MM.1S (cell line): ENCODE data around the gene CNEP1R1.

Experiments
- EZH2 ChIP-seq: fragments of 300-600 bp; sonication (generic); optimal IDR thresholded peaks from 2 replicates; pipeline ENCODE3; 2017; ENCODE audit warnings: low read depth, mild to moderate bottlenecking, antibody characterized with exemption, low read length, mixed read lengths
- EZH2phosphoT487 ChIP-seq: fragments of 300-600 bp; sonication (generic); IDR thresholded peaks from 2 replicates; pipeline ENCODE4 v1.6.1; 2018; ENCODE audit warnings: antibody characterized with exemption, low read length
- TF ChIP-seq, protein P1 (sequence below): fragments of 300-600 bp; sonication (generic); IDR thresholded peaks from 2 replicates; pipeline ENCODE4 v1.5.1; 2016; ENCODE audit warnings: antibody characterized with exemption, low read length, mixed read lengths

DNA sequence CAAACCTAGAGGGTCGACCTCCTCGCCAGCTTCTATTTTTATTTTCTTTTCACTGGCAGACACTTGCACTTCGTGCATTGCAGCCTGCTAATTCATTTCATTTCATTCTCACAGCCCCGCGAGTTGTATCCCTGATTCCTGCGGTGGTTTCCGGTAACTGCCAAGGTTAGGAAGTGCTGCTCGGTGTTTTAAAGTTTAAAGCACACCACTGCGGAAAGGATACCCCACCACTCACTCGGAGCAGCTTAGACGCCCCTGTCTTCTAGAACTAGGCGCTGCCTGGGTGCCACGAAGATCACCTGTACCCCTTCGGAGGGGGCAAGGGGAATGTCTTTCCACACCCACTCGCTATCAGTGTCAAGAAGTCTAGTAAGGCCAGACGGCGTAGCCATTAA is 509 bp downstream of the CNEP1R1 start:
- TF ChIP-seq, protein P1, sequence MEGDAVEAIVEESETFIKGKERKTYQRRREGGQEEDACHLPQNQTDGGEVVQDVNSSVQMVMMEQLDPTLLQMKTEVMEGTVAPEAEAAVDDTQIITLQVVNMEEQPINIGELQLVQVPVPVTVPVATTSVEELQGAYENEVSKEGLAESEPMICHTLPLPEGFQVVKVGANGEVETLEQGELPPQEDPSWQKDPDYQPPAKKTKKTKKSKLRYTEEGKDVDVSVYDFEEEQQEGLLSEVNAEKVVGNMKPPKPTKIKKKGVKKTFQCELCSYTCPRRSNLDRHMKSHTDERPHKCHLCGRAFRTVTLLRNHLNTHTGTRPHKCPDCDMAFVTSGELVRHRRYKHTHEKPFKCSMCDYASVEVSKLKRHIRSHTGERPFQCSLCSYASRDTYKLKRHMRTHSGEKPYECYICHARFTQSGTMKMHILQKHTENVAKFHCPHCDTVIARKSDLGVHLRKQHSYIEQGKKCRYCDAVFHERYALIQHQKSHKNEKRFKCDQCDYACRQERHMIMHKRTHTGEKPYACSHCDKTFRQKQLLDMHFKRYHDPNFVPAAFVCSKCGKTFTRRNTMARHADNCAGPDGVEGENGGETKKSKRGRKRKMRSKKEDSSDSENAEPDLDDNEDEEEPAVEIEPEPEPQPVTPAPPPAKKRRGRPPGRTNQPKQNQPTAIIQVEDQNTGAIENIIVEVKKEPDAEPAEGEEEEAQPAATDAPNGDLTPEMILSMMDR = no peak
- TF ChIP-seq EZH2phosphoT487 = no peak
- TF ChIP-seq EZH2 = no peak
